Measurements from ENCODE around the gene HBZ. TPM values are rescaled to one million over a fixed set of nuclear protein-coding genes. Genes with fewer than 3 reads are reported as not detected.
"Not testable (repeated sequence)": the region's sequence is repeated elsewhere in the genome, so short reads cannot be mapped to it uniquely, and the experiment has no call there.

The HBZ gene
- total and polyA plus RNA-seq, 4 donors = 1.1 to 5.0 (median 2.4) TPM

- H3K9me3 ChIP-seq (ENCODE audit: control insufficient read depth, insufficient read depth, low read length); DNase-seq (ENCODE audit: low read depth in 4 of 6, low spot score in 6 of 6); H3K4me3 ChIP-seq (ENCODE audit: low read depth, low read length); H3K27ac ChIP-seq (ENCODE audit: low read depth, low read length); H3K36me3 ChIP-seq (ENCODE audit: control insufficient read depth, insufficient read depth, low read length): not testable (repeated sequence)
- WGBS (ENCODE audit: insufficient coverage) = 2% methylated on average over 27 of the region's 88 CpGs
- H3K4me1 ChIP-seq (ENCODE audit: control insufficient read depth, insufficient read depth, low read length) = peaks cover 26% of the 10 kb centered on the region
- peaks cover 57% of the 10 kb centered on the region for H3K27me3 ChIP-seq (ENCODE audit: control insufficient read depth, insufficient read depth, low read length)
Observed at GRCh38 chr16:176477-177382, 24.3 kb downstream of the HBZ start, which contains the start of gene HBA1. Gene HBA1 (plus strand): TSS chr16:176680. CDS start chr16:176717, 37 bp downstream.

GRCh38 chr16:177394-177822, 25.0 kb downstream of the HBZ start:
- no peak overlapping the region for H3K27ac ChIP-seq (ENCODE audit: low read depth, low read length)

GRCh38 chr16:177981-178667, 25.7 kb downstream of the HBZ start:
- H3K9me3 ChIP-seq (ENCODE audit: control insufficient read depth, insufficient read depth, low read length) = no peaks in the 10 kb centered on the region
- H3K4me3 ChIP-seq (ENCODE audit: low read depth, low read length) = no peak overlapping the region
- WGBS (ENCODE audit: insufficient coverage) = 58% methylated on average over 8 of the region's 11 CpGs
- H3K27me3 ChIP-seq (ENCODE audit: control insufficient read depth, insufficient read depth, low read length) = peaks cover 54% of the 10 kb centered on the region
- H3K36me3 ChIP-seq (ENCODE audit: control insufficient read depth, insufficient read depth, low read length) = peaks cover 2% of the 10 kb centered on the region
- H3K4me1 ChIP-seq (ENCODE audit: control insufficient read depth, insufficient read depth, low read length) = peaks cover 26% of the 10 kb centered on the region
- no peak overlapping the region for H3K27ac ChIP-seq (ENCODE audit: low read depth, low read length)
- no peak for DNase-seq (ENCODE audit: low read depth in 4 of 6, low spot score in 6 of 6)

More at GRCh38 chr16:177394-177822, 25.0 kb downstream of the HBZ start:
- peak in 1 of 6 donors; percentile 18 for DNase-seq (ENCODE audit: low read depth in 4 of 6, low spot score in 6 of 6)
- Histone ChIP-seq H3K9me3 (ENCODE audit: control insufficient read depth, insufficient read depth, low read length) (no peaks in the 10 kb centered on the region), H3K4me3 (ENCODE audit: low read depth, low read length) (no peak overlapping the region), H3K27me3 (ENCODE audit: control insufficient read depth, insufficient read depth, low read length) (peaks cover 54% of the 10 kb centered on the region), H3K36me3 (ENCODE audit: control insufficient read depth, insufficient read depth, low read length) (no peaks in the 10 kb centered on the region), H3K4me1 (ENCODE audit: control insufficient read depth, insufficient read depth, low read length) (peaks cover 26% of the 10 kb centered on the region)
- 5% methylated on average over 10 of the region's 13 CpGs for WGBS (ENCODE audit: insufficient coverage)

GRCh38 chr16:178668-179015, 26.2 kb downstream of the HBZ start:
- 86% methylated on average over 4 of the region's 11 CpGs for WGBS (ENCODE audit: insufficient coverage)
- DNase-seq (ENCODE audit: low read depth in 4 of 6, low spot score in 6 of 6) = no peak
- Histone ChIP-seq H3K4me3 (ENCODE audit: low read depth, low read length) (no peak overlapping the region), H3K36me3 (ENCODE audit: control insufficient read depth, insufficient read depth, low read length) (peaks cover 3% of the 10 kb centered on the region), H3K27ac (ENCODE audit: low read depth, low read length) (no peak overlapping the region), H3K4me1 (ENCODE audit: control insufficient read depth, insufficient read depth, low read length) (peaks cover 23% of the 10 kb centered on the region), H3K9me3 (ENCODE audit: control insufficient read depth, insufficient read depth, low read length) (no peaks in the 10 kb centered on the region), H3K27me3 (ENCODE audit: control insufficient read depth, insufficient read depth, low read length) (peaks cover 49% of the 10 kb centered on the region)

- no peaks in the 10 kb centered on the region for H3K9me3 ChIP-seq (ENCODE audit: control insufficient read depth, insufficient read depth, low read length)
- WGBS (ENCODE audit: insufficient coverage) = 75% methylated on average over 6 of the region's 17 CpGs
- DNase-seq (ENCODE audit: low read depth in 4 of 6, low spot score in 6 of 6) = no peak
- H3K27me3 ChIP-seq (ENCODE audit: control insufficient read depth, insufficient read depth, low read length) = peaks cover 46% of the 10 kb centered on the region
- H3K4me3 ChIP-seq (ENCODE audit: low read depth, low read length) = no peak overlapping the region
- H3K4me1 ChIP-seq (ENCODE audit: control insufficient read depth, insufficient read depth, low read length) = peaks cover 23% of the 10 kb centered on the region
- peaks cover 9% of the 10 kb centered on the region for H3K36me3 ChIP-seq (ENCODE audit: control insufficient read depth, insufficient read depth, low read length)
- no peak overlapping the region for H3K27ac ChIP-seq (ENCODE audit: low read depth, low read length)
Observed at GRCh38 chr16:179211-180092, 27.0 kb downstream of the HBZ start.

- H3K27ac ChIP-seq (ENCODE audit: low read depth, low read length) = no peak within 1 kb of the TSS
- no peaks in the 10 kb centered on the region for H3K9me3 ChIP-seq (ENCODE audit: control insufficient read depth, insufficient read depth, low read length)
- H3K4me3 ChIP-seq (ENCODE audit: low read depth, low read length) = peak within 1 kb of the TSS; percentile 35
- H3K27me3 ChIP-seq (ENCODE audit: control insufficient read depth, insufficient read depth, low read length) = peaks cover 38% of the 10 kb centered on the region
- peak in 3 of 6 donors; percentile 23 to 72 (median 70) for DNase-seq (ENCODE audit: low read depth in 4 of 6, low spot score in 6 of 6)
- peaks cover 15% of the 10 kb centered on the region for H3K36me3 ChIP-seq (ENCODE audit: control insufficient read depth, insufficient read depth, low read length)
- H3K4me1 ChIP-seq (ENCODE audit: control insufficient read depth, insufficient read depth, low read length) = peaks cover 23% of the 10 kb centered on the region
- WGBS (ENCODE audit: insufficient coverage) = under 1% methylated on average over 51 of the region's 59 CpGs
Observed at GRCh38 chr16:180101-180675, 27.7 kb downstream of the HBZ start, which contains the start of gene HBQ1. Gene HBQ1 (plus strand): TSS chr16:180459. CDS start chr16:180487, 28 bp downstream.

- no peaks in the 10 kb centered on the region for H3K9me3 ChIP-seq (ENCODE audit: control insufficient read depth, insufficient read depth, low read length)
- peak in 4 of 6 donors; percentile 38 to 86 (median 63) for DNase-seq (ENCODE audit: low read depth in 4 of 6, low spot score in 6 of 6)
- H3K27me3 ChIP-seq (ENCODE audit: control insufficient read depth, insufficient read depth, low read length) = peaks cover 33% of the 10 kb centered on the region
- H3K36me3 ChIP-seq (ENCODE audit: control insufficient read depth, insufficient read depth, low read length) = peaks cover 21% of the 10 kb centered on the region
- under 1% methylated on average over 89 of the region's 89 CpGs for WGBS (ENCODE audit: insufficient coverage)
- peak overlapping the region; percentile 35 for H3K4me3 ChIP-seq (ENCODE audit: low read depth, low read length)
- peaks cover 23% of the 10 kb centered on the region for H3K4me1 ChIP-seq (ENCODE audit: control insufficient read depth, insufficient read depth, low read length)
- no peak overlapping the region for H3K27ac ChIP-seq (ENCODE audit: low read depth, low read length)
Observed at GRCh38 chr16:180681-181564, 28.5 kb downstream of the HBZ start.

- Histone ChIP-seq H3K27ac (ENCODE audit: low read depth, low read length) (no peak overlapping the region), H3K4me3 (ENCODE audit: low read depth, low read length) (no peak overlapping the region), H3K36me3 (ENCODE audit: control insufficient read depth, insufficient read depth, low read length) (peaks cover 22% of the 10 kb centered on the region), H3K9me3 (ENCODE audit: control insufficient read depth, insufficient read depth, low read length) (no peaks in the 10 kb centered on the region), H3K4me1 (ENCODE audit: control insufficient read depth, insufficient read depth, low read length) (peaks cover 23% of the 10 kb centered on the region), H3K27me3 (ENCODE audit: control insufficient read depth, insufficient read depth, low read length) (peaks cover 33% of the 10 kb centered on the region)
- 16% methylated on average over 20 of the region's 22 CpGs for WGBS (ENCODE audit: insufficient coverage)
- peak in 1 of 6 donors; percentile 10 for DNase-seq (ENCODE audit: low read depth in 4 of 6, low spot score in 6 of 6)
Observed at GRCh38 chr16:181565-182021, 29.1 kb downstream of the HBZ start.

Measured in spinal cord (tissue), 10 donors.